DND-41 (cell line): ENCODE data around the gene UVRAG.

Experiments used
- ATAC-seq: fragments of 200-7000 bp; cut with Tn5 transposase; 3 replicates; pipeline ENCODE4 v1.9.1; 2021; ENCODE audit warnings: low read depth; ENCODE audit not compliant: insufficient read depth
- DNase-seq: peaks from one replicate; pipeline ENCODE4 v3.0.0-alpha.2; 2020
- H2AFZ ChIP-seq: 2 replicates; pipeline ENCODE4 v1.6.0; 2012; ENCODE audit warnings: low read depth, low read length
- H3K27ac ChIP-seq: 2 replicates; pipeline ENCODE4 v1.5.1; 2012; ENCODE audit warnings: low read length, inconsistent platforms
- H3K27me3 ChIP-seq: fragments of 200-600 bp; sonication (generic); 2 replicates; pipeline ENCODE4 v1.6.0; 2012; ENCODE audit warnings: low read length, mild to moderate bottlenecking, inconsistent platforms; ENCODE audit not compliant: insufficient read depth, poor library complexity
- H3K36me3 ChIP-seq: 2 replicates; pipeline ENCODE4 v1.5.1; 2012; ENCODE audit warnings: low read length, inconsistent platforms; ENCODE audit not compliant: insufficient read depth
- H3K4me1 ChIP-seq: 2 replicates; pipeline ENCODE4 v1.5.1; 2012; ENCODE audit warnings: mild to moderate bottlenecking, low read length; ENCODE audit not compliant: insufficient read depth
- H3K4me2 ChIP-seq: 2 replicates; pipeline ENCODE4 v1.6.0; 2012; ENCODE audit warnings: mild to moderate bottlenecking, moderate library complexity, low read length, inconsistent platforms; ENCODE audit not compliant: insufficient read depth
- H3K4me3 ChIP-seq, 2 experiments: fragments of 200-600 bp in 1 of 2; shearing (Covaris generic) in 1 of 2; 2 replicates each; pipeline ENCODE4 v1.5.1; 2012 to 2016; ENCODE audit warnings: inconsistent platforms in 2 of 2, low read length in 2 of 2, mild to moderate bottlenecking in 2 of 2, low read depth in 1 of 2, moderate library complexity in 1 of 2
- H3K79me2 ChIP-seq: 2 replicates; pipeline ENCODE4 v1.6.0; 2012; ENCODE audit warnings: low read length, inconsistent platforms; ENCODE audit not compliant: insufficient read depth
- H3K9ac ChIP-seq: 2 replicates; pipeline ENCODE4 v1.6.0; 2012; ENCODE audit warnings: low read depth, mild to moderate bottlenecking, inconsistent platforms, low read length, moderate library complexity
- H3K9me3 ChIP-seq: 2 replicates; pipeline ENCODE4 v1.5.1; 2012; ENCODE audit warnings: low read length, moderate library complexity, mild to moderate bottlenecking, inconsistent platforms; ENCODE audit not compliant: insufficient read depth, severe bottlenecking
- H4K20me1 ChIP-seq: 2 replicates; pipeline ENCODE4 v1.6.0; 2012; ENCODE audit warnings: low read length; ENCODE audit not compliant: insufficient read depth
- EZH2 ChIP-seq: IDR thresholded peaks from 3 replicates; pipeline ENCODE4 v1.6.1; 2012; ENCODE audit warnings: borderline replicate concordance, low read depth, mild to moderate bottlenecking, moderate library complexity, low read length, inconsistent platforms; ENCODE audit not compliant: severe bottlenecking
- TF ChIP-seq, protein P1 (sequence below): IDR thresholded peaks from 2 replicates; pipeline ENCODE4 v1.5.1; 2012; ENCODE audit warnings: borderline replicate concordance, low read length, moderate library complexity, mild to moderate bottlenecking; ENCODE audit not compliant: poor library complexity, severe bottlenecking; ENCODE audit errors: extremely low read depth

Gene UVRAG

GRCh38 chr11:76160856-76161255 is 345.8 kb downstream of the UVRAG start:
- H3K79me2 ChIP-seq = no peaks in the 10 kb centered on the region
- ATAC-seq (no peak), DNase-seq (no peak)
- H3K4me3 ChIP-seq = no peak overlapping the region
- no peaks in the 10 kb centered on the region for H3K9me3 ChIP-seq
- H3K4me2 ChIP-seq = no peak overlapping the region
- H3K36me3 ChIP-seq = no peaks in the 10 kb centered on the region
- TF ChIP-seq EZH2 = no peak
- TF ChIP-seq, protein P1, sequence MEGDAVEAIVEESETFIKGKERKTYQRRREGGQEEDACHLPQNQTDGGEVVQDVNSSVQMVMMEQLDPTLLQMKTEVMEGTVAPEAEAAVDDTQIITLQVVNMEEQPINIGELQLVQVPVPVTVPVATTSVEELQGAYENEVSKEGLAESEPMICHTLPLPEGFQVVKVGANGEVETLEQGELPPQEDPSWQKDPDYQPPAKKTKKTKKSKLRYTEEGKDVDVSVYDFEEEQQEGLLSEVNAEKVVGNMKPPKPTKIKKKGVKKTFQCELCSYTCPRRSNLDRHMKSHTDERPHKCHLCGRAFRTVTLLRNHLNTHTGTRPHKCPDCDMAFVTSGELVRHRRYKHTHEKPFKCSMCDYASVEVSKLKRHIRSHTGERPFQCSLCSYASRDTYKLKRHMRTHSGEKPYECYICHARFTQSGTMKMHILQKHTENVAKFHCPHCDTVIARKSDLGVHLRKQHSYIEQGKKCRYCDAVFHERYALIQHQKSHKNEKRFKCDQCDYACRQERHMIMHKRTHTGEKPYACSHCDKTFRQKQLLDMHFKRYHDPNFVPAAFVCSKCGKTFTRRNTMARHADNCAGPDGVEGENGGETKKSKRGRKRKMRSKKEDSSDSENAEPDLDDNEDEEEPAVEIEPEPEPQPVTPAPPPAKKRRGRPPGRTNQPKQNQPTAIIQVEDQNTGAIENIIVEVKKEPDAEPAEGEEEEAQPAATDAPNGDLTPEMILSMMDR = no peak
- no peaks in the 10 kb centered on the region for H4K20me1 ChIP-seq
- no peak overlapping the region for H3K9ac ChIP-seq
- no peak overlapping the region for H2AFZ ChIP-seq
- no peak overlapping the region for H3K27ac ChIP-seq
- H3K4me1 ChIP-seq = no peaks in the 10 kb centered on the region
- no peaks in the 10 kb centered on the region for H3K27me3 ChIP-seq

DNA sequence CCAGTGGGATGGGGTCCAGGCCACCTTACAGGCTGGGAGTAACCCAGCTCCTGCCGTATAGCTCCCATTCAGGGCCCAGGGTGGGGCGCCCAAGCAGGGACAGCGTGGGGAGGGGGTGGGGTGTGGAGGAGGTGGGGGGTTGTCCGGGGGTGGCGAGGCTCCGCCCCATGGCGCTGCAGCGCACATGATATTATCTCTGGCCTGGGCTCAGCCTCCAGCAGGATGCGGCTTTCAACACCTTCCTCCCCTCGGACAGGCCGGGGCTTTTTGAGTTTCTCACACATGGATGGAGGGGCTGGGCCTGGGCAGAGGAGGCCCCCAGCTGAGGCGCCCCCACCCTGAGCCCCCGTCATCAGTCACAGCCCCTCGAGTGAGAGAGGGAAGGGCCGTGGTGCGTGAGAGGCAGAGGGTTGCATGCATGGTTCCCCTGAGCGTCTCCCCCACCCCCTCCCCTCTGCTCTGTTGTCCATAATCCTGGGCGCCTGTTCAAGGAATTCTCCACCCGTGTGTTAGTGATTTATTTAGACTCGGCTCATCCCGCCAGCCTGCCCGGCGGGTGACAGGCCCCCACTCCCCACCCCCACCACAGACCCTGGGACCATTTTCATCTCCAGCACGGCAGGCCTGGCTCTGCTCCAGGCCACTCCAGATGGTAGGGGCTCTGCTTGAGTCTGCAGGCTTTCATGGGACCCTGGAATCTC is 346.4 kb downstream of the UVRAG start:
- Histone ChIP-seq H3K27ac (no peak overlapping the region), H3K4me2 (no peak overlapping the region), H3K9ac (no peak overlapping the region), H3K79me2 (no peaks in the 10 kb centered on the region), H3K36me3 (no peaks in the 10 kb centered on the region), H4K20me1 (no peaks in the 10 kb centered on the region; the same call in 1 of the 2 replicates), H2AFZ (no peak overlapping the region), H3K27me3 (peaks cover 4% of the 10 kb centered on the region), H3K4me3 (no peak overlapping the region), H3K4me1 (no peaks in the 10 kb centered on the region), H3K9me3 (no peaks in the 10 kb centered on the region)
- ATAC-seq = no peak
- no peak for DNase-seq
- TF ChIP-seq EZH2 = no peak
- TF ChIP-seq, protein P1 = no peak

GRCh38 chr11:76162336-76163288 is 347.6 kb downstream of the UVRAG start:
- no peaks in the 10 kb centered on the region for H3K9me3 ChIP-seq
- no peak for TF ChIP-seq EZH2
- TF ChIP-seq, protein P1 = no peak
- no peaks in the 10 kb centered on the region for H3K4me1 ChIP-seq
- H4K20me1 ChIP-seq = no peaks in the 10 kb centered on the region; the same call in 1 of the 2 replicates
- H3K4me3 ChIP-seq = no peak overlapping the region
- DNase-seq (no peak), ATAC-seq (no peak)
- H3K79me2 ChIP-seq = no peaks in the 10 kb centered on the region
- peaks cover 5% of the 10 kb centered on the region for H3K27me3 ChIP-seq
- H3K9ac ChIP-seq = no peak overlapping the region
- H3K27ac ChIP-seq = no peak overlapping the region
- H3K4me2 ChIP-seq = no peak overlapping the region
- no peak overlapping the region for H2AFZ ChIP-seq
- H3K36me3 ChIP-seq = no peaks in the 10 kb centered on the region
